Activated CD4-positive, alpha-beta T cell treated with anti-CD3 and anti-CD28 coated beads for 1 hour (primary cell): Measurements from ENCODE around the gene SDK2.

Experiments used
- DNase-seq: peaks from one replicate; pipeline ENCODE4 v3.0.0-alpha.2; 2020

The SDK2 gene

GRCh38 chr17:73630965-73631595, 13.2 kb downstream of the SDK2 start:
- no peak for DNase-seq

GRCh38 chr17:73630531-73630930, 13.7 kb downstream of the SDK2 start:
- no peak for DNase-seq

- no peak for DNase-seq
Measured at GRCh38 chr17:73628642-73629552, 15.3 kb downstream of the SDK2 start.

- no peak for DNase-seq
Measured at GRCh38 chr17:73625991-73626673, 18.1 kb downstream of the SDK2 start.

- no peak for DNase-seq
Measured at GRCh38 chr17:73625006-73625405, 19.2 kb downstream of the SDK2 start.

DNA sequence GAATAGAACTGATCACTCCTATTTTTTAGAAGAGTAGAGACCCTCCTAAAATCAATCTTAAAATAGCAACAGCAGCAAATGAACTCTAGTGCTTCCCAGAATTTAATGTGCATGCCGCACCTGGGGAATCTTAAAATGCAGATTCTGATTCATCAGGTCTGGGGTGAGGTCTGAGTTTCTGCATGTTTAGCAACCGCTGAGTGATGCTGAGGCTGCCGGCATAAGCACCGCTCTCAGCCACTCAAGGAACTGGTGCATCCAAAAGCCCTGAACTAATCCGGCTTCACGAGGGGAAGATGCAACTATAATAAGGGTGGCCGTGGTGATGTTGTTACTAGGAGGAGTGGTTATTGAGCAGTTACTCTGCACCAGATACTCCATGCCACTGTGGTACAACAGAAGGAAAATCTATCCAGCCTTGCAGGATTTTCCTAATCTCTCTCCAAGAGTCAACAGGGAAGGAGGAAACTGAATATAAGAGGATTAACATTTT, 19.7 kb downstream of the SDK2 start:
- DNase-seq, result no peak

DNA sequence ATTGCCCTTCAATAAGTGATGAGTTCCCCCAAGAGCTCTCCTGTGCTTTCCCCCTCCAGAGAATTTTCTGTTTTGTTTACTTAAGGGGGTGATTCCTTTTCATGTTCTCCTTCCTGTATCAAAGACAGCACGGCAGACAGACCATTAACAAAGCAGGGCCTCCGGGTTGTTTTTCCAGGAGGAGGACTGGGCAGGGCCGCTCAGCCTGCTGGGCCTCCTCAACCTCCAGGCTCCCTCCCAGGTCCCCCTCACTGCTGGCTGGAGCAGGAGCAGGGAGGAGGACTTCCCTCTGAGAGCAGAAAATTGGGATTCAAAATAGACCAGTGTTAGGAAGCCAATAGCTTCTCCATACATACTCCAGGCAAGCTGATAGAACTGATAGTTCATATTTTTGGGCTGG, 20.4 kb downstream of the SDK2 start:
- no peak for DNase-seq

- no peak for DNase-seq
Measured at GRCh38 chr17:73623247-73623646, 21.0 kb downstream of the SDK2 start.

- no peak for DNase-seq
Measured at GRCh38 chr17:73622381-73622780, 21.9 kb downstream of the SDK2 start.

GRCh38 chr17:73621685-73622084, 22.6 kb downstream of the SDK2 start:
- DNase-seq, result no peak

DNA sequence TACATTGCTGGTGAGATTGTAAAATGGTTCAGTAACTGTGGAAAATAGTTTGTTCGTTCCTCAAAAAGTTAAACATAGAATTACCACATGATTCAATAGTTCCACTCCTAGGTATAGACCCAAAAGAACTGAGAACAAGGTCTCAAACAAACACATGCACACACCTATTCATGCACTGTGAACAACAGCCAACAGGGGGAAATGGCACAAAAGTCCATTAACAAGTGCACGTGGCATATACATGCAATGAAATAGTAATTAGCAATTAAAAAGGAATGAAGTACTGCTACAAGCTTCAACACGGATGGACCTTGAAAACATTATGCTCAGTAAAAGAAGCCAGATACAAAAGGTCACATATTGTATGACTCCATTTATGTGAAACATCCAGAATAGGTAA, 23.8 kb downstream of the SDK2 start:
- no peak for DNase-seq

DNA sequence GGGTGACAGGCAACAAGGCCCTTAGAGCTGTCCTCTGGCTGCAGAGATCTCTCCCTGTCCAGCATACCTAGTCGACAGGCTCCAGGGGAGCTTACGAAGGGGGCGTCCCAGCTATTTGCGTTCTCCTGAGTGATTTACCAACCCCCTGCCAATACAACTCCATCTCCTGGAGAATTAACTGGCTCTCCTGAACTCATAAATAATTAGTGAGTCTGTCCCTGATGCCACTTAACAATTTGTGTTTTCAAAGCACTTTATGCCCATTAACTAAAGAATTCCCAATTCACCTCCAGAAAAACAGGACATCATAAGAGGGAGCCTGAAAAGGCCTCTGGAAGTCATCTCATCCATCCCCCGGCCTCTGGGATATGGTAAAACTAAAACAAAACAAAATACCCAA, 26.7 kb downstream of the SDK2 start:
- no peak for DNase-seq

DNA sequence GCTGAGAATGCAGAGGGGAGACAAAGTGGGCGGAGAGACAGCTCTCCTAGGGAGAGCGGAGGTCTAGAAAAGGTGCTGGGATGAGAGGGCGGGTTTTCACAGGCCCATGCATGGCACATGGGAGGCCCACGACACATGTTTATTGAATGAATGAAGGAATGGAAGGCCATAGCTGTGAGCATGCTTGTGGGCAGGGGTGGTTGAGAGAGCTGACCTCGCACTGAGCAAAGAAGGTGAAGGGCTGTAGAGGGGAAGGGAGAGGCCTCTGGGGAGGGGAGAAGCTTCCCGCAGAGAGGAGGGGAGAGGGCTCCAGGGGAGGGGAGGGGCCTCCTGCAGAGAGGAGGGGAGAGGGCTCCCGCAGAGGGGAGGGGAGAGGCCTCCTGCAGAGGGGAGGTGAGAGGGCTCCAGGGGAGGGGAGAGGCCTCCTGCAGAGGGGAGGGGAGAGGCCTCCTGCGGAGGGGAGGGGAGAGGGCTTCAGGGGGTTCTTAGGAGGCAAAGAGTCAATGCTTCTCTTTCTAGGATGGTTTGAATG, 27.3 kb downstream of the SDK2 start:
- no peak for DNase-seq

- no peak for DNase-seq
Measured at GRCh38 chr17:73616120-73616872, 27.9 kb downstream of the SDK2 start.

- DNase-seq, result no peak
Measured at GRCh38 chr17:73614256-73614655, 30.0 kb downstream of the SDK2 start.

DNA sequence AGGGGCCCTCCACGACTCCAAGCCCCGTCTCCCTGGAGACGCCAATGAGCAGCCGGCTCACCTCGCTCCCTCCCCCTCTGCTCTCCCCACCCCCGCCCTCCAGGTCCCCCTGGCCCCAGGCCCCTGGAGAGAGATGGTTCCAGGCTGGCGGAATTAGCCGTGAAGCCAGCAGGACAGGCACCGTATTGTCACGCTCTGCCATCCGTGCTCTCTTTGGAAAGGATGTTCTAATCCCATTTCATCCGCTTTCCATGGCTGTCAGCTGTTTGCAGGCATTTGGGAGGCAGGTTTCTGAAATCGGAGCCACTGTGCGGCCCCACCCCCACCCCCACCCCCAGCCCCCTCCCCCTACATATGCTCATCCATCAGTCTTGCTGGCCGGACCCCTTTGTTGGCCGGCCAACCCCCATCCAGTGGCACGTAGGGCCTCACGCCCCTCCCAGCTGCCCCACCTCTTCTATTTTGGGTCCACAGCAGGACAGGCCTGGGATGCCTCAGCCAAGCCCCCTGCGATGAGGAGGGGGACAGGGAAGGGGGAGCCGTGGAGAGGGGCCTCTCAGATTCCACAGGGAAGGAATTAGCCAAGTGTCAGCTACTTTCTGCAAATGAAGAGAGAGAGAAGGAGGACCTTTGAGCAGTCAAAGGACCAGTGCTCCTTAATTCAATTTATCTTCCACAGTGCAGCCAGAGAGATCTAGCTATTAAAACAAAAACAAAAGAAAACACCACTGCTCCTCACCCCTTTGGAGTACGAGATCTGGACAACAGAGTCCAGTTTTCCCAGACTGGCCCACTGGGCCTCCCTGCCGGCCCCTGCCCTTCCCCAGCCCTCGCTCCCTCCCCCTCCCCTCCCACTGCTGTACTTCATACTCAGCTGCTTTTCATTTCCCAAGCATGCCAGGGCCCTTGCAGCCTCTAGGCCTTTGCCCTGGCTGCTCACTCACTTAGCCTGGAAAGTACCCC, 30.7 kb downstream of the SDK2 start:
- no peak for DNase-seq

GRCh38 chr17:73612031-73612472, 32.2 kb downstream of the SDK2 start:
- no peak for DNase-seq

- no peak for DNase-seq
Measured at GRCh38 chr17:73611630-73612029, 32.6 kb downstream of the SDK2 start.

DNA sequence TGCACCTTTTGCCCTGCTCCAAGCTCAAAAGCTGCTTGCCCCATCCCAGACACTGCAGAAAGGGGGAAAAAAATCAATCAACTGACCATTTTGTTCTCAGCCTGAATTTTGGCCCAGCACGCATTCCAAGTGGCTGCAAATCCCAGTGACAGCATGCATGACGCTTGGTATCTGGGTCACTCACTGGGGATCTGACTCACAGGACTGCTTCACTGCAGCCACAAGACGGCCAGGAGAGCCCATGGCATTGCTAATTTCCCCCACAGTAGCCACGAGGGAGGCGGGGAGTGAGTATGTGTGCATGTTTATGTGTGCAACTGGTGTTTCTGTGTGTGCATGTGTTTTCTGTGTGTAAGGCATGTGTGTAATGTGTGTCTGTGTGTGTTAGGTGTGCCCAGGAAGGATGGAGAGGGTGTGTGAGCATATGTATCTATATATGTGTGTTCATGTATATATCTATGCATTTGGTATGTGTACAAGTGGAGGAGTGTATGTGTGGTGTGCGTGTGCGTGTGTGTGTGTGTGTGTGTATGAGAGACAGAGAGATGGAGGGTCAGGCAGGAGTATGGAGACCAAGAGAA, 33.8 kb downstream of the SDK2 start:
- DNase-seq, result no peak

GRCh38 chr17:73609758-73610157, 34.5 kb downstream of the SDK2 start:
- DNase-seq, result no peak

- DNase-seq, result no peak
Measured at GRCh38 chr17:73609060-73609459, 35.2 kb downstream of the SDK2 start.
